CD4-positive, alpha-beta T cell treated with Interleukin-15 for 1 hour (primary cell): ENCODE results near the gene IQSEC2.

Experiments used
- DNase-seq: peaks from one replicate; pipeline ENCODE4 v3.0.0-alpha.2; 2020

The IQSEC2 gene

DNA sequence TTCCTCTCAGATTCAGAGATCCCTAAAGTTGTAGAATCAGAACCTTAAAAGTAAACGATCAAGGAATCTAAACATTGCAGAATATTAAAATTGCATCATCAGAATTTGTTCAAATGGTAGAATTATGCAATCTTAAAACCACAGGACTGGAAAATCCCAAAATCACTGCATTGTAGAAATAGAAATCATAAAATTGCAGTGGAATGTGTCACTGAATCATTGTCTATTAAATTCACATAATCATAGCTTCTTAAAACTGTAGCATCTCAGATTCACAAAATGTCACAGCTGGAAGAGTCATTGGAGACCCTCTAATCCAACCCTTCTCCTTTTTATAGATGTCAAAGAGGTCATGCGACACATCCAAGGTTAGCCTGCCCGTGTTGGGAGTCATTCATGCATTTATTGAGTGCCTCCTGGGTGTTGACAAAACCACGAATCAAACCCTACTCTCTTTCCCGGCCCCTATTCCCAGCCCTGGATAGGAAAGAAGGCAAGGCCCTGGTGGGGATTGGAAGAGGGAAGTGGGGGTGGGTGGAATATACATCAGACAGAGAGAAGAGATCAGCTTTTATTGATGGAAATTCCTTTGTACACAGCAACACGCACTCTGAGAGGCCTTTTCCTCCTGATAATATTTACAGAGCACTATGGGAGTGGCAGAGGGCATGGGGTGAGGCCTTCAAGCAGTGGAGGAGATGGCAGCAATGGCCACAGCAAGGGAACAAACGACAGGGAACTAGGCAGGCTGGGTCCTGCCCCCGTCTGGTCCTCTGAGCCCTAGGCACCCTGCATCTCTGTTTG is 15.4 kb downstream of the IQSEC2 start:
- no peak for DNase-seq

- DNase-seq = no peak
Observed at GRCh38 chrX:53263597-53264094, 17.7 kb downstream of the IQSEC2 start.

DNA sequence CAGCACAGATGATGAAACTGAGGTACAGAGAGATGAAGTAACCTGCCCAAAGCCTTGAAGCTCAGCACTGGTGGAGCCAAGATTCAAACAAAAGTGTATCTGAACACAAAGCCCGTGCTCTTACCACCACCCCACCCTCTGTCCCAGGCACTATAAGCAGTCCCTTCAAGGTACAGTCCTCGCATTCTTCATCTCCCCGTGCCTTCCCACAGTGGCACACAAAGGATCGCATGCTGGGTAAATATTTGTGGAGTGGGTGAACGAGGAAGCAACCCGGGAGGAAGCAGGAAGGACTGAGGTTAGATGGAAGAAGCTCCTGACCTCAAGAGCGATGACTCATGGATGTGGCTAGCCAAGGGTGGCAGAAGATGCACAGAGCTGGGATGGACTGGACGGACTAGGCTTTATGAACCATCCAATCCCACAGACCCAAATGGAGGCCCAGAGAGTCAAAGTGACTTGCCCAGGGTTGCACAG is 18.4 kb downstream of the IQSEC2 start:
- peak; percentile 37 for DNase-seq

- no peak for DNase-seq
Observed at GRCh38 chrX:53262189-53262917, 19.0 kb downstream of the IQSEC2 start.

DNA sequence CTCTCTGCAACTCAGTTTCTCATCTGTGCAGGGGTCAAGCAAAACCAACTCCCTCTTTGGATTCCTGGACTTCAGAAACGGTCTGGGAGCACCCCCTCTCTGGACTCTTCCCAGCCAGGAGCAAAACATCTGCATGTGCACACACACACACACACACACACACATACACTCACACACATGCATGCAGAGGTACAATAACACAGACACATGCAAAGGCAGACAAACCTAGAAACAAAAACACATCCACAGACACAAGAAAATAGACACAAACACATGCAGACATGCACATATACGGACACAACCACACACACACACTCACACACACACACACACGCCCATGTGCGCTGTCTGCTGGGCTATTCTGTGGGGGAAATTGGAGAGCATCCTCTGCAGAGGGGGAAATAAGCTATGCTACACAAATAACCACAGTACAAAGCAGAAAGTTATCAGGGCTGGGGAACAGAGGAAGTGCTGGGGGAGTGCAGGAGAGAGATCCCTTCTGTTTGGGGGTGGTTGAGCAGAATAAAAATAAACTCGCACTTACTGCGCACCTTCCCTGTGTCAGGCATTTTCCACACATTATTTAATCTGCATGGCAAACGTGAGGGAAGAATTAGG is 19.9 kb downstream of the IQSEC2 start:
- no peak for DNase-seq

DNA sequence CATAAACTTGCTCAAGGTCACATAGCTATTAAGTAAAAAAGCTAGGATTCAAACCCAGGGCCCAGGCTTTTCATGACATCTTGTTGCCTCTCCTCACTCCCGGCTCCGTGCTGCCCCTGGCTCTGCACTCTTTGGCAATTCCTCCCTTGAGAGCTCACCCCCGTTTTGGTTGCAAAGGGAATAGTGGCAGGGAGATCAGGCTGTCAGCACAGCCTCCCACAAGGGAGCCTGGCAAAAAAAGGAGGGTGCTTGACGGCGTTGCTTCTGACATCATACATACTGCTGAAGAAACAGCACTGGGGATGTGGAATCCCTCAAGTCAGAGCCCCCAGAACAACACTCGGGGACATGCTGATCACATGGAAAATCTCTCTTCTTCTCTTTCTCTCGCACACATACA is 20.5 kb downstream of the IQSEC2 start:
- DNase-seq = no peak

DNA sequence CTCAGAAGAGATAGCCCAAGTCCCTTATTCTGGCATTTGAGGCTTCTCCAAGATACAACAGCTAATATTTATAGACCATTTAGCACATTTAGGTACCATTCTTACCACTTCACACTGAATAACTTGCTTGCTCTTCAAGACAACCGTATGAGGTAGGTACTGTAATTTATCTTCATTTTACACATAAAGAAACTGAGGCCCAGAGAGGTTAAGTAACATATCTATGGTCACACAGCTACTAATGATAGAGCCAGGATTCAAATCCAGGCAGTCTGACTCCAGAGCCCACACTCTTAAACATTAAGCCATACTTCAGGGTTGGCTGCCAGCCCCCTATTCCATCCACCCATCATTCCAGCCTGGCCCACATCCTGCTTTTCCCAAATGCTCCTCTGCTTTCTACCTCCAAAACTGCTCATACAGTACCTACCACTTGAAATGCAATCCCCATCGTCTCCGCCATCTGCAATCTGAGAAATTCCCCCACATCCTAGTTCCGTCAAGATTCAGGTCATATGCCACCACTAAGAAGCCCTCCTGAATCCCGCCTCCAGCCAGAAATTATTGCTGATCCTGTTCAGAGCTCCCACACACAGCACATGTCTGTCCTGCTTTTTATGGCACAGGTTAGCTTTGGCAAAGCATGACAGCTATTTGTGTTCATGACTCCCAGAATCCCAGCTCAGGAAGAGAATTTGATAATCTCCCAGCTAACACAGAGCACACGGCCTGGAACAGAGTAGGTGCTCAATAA is 23.5 kb downstream of the IQSEC2 start:
- no peak for DNase-seq

- DNase-seq = no peak
Observed at GRCh38 chrX:53257166-53257565, 24.2 kb downstream of the IQSEC2 start.

DNA sequence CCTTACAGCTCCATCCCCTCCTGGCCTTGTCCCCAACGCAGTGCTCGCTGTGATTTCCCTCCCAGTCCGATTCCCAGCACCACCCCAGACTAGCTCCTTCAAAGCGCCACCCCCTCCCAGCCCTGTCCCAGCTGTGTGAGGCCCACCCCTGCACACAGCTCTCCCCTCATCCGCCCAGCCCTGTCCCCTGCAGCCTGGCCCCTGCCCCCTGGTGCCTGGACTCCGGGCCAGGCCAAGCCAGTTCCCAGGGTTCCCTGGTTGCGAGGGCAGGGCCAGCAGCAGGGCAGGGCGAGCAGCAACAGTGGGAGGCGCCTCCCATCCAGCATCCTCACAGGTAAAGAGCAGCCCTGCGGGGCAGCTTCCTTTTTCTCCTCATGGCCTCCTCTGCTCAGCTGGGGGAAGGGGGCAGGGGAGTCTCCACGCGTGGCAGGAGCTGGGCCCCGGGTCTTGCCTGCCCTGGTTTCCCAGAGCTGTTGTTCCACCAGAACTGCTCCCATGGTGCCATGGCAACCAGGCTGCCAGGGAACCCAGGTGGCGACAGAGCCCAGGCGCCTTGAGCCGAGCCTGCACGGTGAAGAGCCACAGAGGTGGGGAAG is 24.8 kb downstream of the IQSEC2 start:
- no peak for DNase-seq

- no peak for DNase-seq
Observed at GRCh38 chrX:53255738-53256191, 25.6 kb downstream of the IQSEC2 start.

DNA sequence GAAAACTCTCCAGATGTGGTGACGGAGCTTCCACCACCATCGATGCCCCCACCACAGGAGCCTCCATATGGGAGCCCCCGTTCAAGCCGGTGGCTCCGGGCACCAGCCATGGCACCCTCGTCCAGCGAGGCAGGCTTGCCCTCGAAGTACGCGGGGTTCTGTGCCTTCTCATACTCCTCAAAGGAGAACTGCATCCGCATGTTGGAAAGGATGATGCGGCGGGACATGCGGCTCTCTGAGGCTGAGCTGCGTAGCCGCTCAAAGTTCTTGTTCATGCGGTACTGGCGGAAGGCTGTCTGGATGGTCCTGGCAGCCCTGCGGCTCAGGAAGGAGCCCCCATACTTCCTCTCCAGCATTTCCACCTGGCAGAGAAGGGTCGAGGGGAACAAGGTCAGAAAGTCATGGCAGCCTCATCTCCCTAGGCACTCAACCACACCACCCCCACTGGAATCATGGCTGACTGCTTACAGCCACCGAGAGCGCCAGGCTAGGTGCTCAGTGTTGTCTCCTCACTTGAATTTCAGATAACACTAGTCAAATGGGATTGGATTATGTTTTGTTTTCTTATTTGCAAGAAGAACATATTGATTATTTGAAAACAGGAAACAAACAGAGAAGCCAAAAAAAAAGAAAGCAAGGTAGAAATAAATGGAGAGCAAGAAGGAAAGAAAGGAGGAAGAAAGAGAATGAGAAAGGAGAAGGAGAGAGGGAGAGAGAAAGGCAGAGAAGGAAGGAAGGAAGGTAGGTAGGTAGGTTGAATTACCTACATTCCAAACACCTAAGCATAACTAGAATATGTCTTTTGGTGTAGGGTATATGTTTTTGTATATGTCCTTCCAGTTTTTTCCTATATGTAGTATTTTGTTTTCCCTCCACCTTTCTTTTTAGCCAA is 26.6 kb downstream of the IQSEC2 start:
- no peak for DNase-seq

DNA sequence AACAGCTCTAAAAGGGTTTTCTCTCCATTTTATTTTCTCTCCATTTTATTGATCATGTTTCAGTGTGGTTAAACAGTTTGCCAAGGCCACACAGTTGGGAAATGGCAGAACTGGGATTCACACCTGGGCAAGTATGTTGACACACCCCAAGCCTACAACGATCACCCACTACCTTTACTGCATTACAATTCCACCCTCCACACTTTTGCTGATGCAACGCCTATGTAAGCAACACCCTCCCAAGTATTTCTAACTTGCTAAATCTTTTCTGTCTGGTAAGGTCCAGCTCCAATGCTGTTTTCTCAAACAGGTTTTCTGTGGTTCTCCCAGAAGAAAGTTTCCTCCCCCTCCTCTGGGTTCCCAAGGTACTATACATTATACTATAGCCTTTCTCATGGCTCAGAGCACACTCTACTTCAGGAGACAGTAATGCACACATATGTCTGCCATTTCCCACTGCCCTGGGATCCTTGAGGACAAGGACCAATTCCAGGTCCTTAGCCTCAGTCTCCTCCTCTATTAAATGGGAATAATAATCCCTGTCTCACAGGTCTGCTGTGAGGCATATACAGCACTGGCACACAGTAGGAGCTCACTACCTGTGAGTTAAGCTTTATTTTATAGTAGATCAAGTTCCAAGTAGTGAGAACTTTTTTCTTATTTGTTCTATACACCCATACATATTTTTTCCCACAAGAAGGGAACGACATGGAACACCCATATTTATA is 27.9 kb downstream of the IQSEC2 start:
- DNase-seq = no peak

DNA sequence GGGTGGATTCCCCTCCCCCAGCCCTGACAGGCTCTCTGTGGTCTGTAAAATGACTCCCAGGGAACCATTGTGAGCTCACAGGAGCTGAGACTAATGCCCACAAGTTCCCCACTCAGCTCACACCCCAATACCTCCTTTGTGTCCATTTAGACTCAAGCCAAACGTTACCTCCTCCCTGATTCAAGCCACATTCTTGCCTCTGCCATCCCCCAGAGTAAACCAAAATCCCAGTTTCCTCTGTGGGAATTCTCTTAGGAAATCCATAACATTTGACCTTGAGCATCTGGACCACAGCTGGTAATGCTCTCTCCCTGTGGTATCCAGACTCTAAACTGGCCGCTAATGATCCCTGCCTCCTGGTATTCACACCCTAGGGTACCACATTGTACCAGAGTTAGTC is 30.1 kb downstream of the IQSEC2 start:
- no peak for DNase-seq

DNA sequence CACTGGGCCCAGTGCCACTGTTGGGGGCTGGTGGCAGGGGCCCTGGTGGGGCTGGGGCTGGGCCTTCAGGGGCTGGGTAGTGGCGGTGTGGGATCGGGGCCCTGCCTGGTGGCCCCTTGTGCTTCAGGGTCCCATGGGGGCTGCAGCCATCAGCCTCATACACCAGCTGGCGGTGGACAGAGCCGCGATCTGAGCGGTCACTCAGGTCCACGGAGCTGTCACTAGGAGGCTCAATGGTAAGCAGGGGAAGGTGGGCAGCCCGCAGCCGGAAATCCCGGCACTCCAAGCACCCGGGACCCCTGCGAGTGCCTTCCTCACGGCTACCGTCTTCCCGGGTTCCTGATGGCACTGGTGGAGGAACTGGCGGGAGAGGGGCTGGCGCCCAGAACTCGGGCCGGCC is 30.8 kb downstream of the IQSEC2 start:
- no peak for DNase-seq

DNA sequence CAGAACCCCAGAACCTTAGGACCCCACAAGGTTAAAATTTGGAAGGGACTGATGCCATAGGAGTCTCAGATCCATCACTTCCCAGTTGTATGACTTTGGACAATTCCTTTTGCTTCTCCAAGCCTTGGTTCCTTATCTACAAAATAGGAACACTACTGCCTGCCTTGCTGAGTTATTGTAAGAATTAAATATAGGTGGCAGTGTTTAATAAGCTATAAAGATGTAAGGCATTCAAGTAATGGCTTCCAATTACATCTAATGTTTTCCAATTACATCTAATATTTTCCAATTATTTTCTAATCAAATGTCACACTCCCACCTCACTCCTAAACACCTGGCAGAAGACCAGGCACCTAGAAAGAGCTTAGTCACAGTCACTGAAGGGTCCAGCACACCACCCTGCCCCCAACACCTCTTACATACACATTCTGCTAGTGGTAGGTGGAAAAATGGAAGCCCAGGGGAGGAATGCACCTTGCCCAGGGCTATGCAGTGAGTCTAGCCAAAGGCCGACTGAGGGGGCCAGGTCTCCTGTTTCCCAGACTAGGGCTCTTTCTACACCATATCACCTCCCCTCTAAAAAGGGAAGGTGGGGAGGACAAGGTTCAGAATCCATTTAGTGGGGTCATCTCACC is 31.9 kb downstream of the IQSEC2 start:
- DNase-seq = no peak

DNA sequence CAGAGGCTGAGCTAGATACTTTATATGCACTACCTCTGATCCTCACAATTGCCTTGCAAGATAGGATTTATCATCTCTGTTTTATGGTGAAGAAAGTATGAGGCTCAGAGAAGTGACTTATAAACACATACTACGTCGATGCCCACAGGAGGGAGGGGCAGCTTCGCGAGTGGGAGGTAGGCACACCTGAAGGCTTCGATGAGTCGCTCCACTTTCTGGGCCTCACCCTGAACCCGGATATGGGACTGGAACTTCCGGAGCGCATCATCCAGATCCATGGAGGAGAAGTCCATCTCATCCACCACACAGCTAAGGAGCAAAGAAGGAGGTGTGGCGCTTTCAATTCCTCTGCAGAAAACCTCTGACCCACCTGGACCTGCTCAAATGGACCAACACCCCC is 33.5 kb downstream of the IQSEC2 start:
- DNase-seq = no peak

DNA sequence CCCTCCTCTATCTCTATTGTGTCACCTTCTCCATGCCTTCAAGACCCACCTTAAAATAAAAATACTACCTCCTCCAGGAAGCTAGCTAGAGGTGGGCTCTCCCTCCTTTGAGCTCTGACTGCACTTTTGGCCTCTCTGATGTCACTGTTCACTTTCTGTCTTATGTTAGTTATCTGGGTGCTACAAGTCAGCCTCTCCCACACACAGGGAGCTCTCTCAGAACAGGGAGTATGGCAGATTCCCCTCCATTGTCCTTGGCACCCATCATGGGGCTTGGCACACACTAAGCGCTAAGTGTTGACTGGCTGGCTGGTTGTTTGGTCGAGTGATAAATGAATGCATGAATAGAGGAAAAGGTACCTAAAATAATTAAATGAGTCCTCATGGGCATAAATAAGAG is 35.2 kb downstream of the IQSEC2 start:
- no peak for DNase-seq

GRCh38 chrX:53244610-53245009 is 36.8 kb downstream of the IQSEC2 start:
- DNase-seq = no peak

GRCh38 chrX:53242310-53242709 is 39.1 kb downstream of the IQSEC2 start:
- no peak for DNase-seq

GRCh38 chrX:53241558-53241957 is 39.8 kb downstream of the IQSEC2 start:
- no peak for DNase-seq
